HepG2 (cell line): ENCODE measurements around the gene SYTL1. TPM values are rescaled to one million over a fixed set of nuclear protein-coding genes. Genes with fewer than 3 reads are reported as not detected.

Experiments used
- CCDC6 ChIP-seq: sonication (generic); formaldehyde crosslinking; IDR thresholded peaks from 2 replicates; pipeline ENCODE4 v1.8.1; 2022; ENCODE audit warnings: mild to moderate bottlenecking, missing genetic modification reagents, moderate library complexity
- FOXA1 ChIP-seq, 2 experiments: fragments of 450-650 bp in 1 of 2; sonication (generic) in 1 of 2; formaldehyde crosslinking in 1 of 2; IDR thresholded peaks; 2 replicates each; pipeline versions ENCODE4 v1.4.0 to v1.6.1; 2016 to 2020; ENCODE audit warnings: missing genetic modification reagents in 1 of 2
- MAFG ChIP-seq: sonication (generic); formaldehyde crosslinking; IDR thresholded peaks from 2 replicates; pipeline ENCODE4 v1.5.1; 2020; ENCODE audit warnings: mild to moderate bottlenecking, missing genetic modification reagents
- TBP ChIP-seq: sonication (generic); formaldehyde crosslinking; IDR thresholded peaks from 2 replicates; pipeline ENCODE4 v1.5.0; 2020; ENCODE audit warnings: missing genetic modification reagents
- ZNF816 ChIP-seq: sonication (generic); formaldehyde crosslinking; IDR thresholded peaks from 2 replicates; pipeline ENCODE4 v1.8.0; 2022; ENCODE audit warnings: missing genetic modification reagents, mild to moderate bottlenecking, borderline replicate concordance
- polyA plus RNA-seq, 8 experiments: library from polyadenylated mRNA; depleted of rRNA in 3 of 8; stranded (reverse) in 7 of 8; unstranded in 1 of 8; fragments of >200 nt; fragmentation: Illumina TruSeq in 4 of 8; extraction: Trizol in 4 of 8; gene quantifications; 2 replicates each; pipeline versions ENCODE4 v1.2.1 to v1.2.3, GENCODE V29; 2011 to 2016; ENCODE audit warnings: low read depth in 4 of 8, missing spikeins in 1 of 8, mixed read lengths in 1 of 8; ENCODE audit not compliant: insufficient read depth in 1 of 8
- total RNA-seq, 5 experiments: library from RNA; depleted of rRNA; stranded (reverse); fragments of >200 nt; fragmentation: Illumina TruSeq; extraction: Trizol; gene quantifications; 2 replicates each; pipeline ENCODE4 v1.2.3, GENCODE V29; 2016; ENCODE audit warnings: low read depth in 1 of 5
- TF ChIP-seq, protein P1 (sequence below), 2 experiments: sonication (generic) in 1 of 2; formaldehyde crosslinking in 1 of 2; IDR thresholded peaks; 2 replicates each; pipeline versions ENCODE4 v1.4.0 to v1.6.1; 2016 to 2020; ENCODE audit warnings: borderline replicate concordance in 1 of 2, low read depth in 1 of 2, mild to moderate bottlenecking in 1 of 2, missing genetic modification reagents in 1 of 2

Gene SYTL1
- total and polyA plus RNA-seq, 2 of the 13 experiments (the other 11 are each of a cell fraction or from before 2014, with no cell fraction given) = 11.1 to 17.8 TPM

DNA sequence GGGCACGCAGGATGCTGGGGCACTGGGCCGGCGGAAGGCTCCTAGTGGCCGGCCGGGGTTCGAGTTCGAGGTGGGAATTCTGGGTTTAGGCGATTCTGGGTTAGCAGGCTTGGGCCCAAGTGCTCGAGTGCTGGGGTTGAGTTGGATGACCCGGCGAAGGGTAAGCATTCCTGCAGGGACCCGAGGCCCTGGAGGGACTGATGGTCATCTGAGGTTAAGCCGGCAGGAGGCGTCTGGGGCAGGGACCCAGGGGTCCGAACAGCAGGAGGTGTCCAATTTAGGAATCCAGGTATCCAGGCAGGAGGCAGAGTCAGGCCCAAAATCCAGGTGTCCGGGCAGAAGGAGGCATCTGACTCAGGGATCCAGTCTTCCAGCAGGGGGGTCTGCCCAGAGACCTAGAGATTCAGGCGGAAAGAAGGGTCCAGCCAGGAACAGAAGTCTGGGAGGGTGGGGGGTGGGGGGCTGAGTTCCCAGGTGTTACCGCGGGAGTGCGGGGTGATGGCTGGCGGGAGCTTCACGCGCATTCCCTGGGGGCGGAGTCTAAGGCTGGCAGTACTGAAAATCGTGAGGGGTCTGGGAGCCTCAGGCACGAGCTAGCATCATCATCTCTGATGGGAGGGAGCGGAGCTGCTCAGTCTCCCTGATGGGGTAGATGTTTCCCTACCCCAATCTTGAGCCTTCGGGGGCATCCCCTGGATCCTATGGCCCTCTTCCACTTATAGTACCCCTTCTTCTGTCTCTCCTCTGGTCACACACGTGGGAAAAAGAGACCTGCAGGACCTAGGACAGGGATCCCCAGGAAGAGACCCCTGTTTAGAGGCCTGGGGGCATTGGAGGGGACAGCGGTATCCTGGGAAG is 51.2 kb downstream of the SYTL1 start (continued):
- TF ChIP-seq, protein P1, sequence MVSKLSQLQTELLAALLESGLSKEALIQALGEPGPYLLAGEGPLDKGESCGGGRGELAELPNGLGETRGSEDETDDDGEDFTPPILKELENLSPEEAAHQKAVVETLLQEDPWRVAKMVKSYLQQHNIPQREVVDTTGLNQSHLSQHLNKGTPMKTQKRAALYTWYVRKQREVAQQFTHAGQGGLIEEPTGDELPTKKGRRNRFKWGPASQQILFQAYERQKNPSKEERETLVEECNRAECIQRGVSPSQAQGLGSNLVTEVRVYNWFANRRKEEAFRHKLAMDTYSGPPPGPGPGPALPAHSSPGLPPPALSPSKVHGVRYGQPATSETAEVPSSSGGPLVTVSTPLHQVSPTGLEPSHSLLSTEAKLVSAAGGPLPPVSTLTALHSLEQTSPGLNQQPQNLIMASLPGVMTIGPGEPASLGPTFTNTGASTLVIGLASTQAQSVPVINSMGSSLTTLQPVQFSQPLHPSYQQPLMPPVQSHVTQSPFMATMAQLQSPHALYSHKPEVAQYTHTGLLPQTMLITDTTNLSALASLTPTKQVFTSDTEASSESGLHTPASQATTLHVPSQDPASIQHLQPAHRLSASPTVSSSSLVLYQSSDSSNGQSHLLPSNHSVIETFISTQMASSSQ (IDR thresholded peaks at IDR 0.05; ENCODE audit: low read depth) = no peak
- TF ChIP-seq, protein P1 (CRISPR knock-in tag; IDR thresholded peaks at IDR 0.05; ENCODE audit: borderline replicate concordance) = no peak
- TF ChIP-seq FOXA1 (IDR thresholded peaks at IDR 0.05) (no peak), FOXA1 (CRISPR knock-in tag; IDR thresholded peaks at IDR 0.05) (no peak), MAFG (CRISPR knock-in tag) (no peak), CCDC6 (peak; percentile 12; the same call in 1 of the 2 replicates), ZNF816 (CRISPR knock-in tag) (0 out of 2 replicates have a peak, but pooled peaks have one; percentile 1), TBP (CRISPR knock-in tag) (no peak)
- TF ChIP-seq, all 625 proteins: peak for 10
